ENCODE measurements around the gene FBXO9. TPM values are rescaled to one million over a fixed set of nuclear protein-coding genes. Genes with fewer than 3 reads are reported as not detected.

FBXO9 gene
- total and polyA plus RNA-seq, 2 of the 8 experiments (the other 6 are each of a cell fraction or from before 2014, with no cell fraction given) = 41.3 to 50.9 TPM

DNA sequence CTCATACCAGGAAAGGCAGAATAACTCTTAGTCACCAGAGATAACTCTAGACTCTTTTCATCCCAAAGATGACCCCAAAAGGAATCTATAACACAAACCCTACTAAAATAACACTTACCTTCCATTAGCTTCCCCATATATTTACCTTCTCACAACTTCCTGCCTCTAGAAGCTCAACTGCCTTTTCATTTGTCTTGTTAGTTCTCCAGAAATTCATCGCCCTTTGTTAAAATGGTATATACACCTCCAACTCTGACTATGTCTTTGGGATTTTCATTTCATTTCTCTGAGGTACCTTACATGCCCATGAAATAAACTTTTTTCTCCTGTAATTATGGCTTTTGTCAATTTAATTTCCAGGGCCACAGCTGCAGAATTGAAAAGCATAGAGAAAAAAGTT is 49.9 kb downstream of the FBXO9 start:
- ChIA-PET CTCF (ENCODE audit: partially characterized antibody) (interaction anchor here (0.6 to 2.4 kb wide), 2 partner anchors 377 to 379 kb away, joined by 3 to 6 read pairs; no protein-coding TSS in a partner anchor), POLR2A (ENCODE audit: partially characterized antibody) (no interaction called here)
- Histone ChIP-seq H3K27me3 (replicated peaks in 1 of 4; ENCODE audit: control insufficient read depth in 3 of 4, extremely low read depth in 1 of 4, insufficient read depth in 3 of 4, low read length in 3 of 4) (no peaks in the 10 kb centered on the region), H3K23me2 (ENCODE audit: low read depth, low read length) (no peaks in the 10 kb centered on the region), H3K4me1 (replicated peaks in 1 of 4; ENCODE audit: control insufficient read depth in 3 of 4, insufficient read depth in 4 of 4, low read length in 3 of 4) (peaks cover 2 to 11% (median 7%) of the 10 kb centered on the region in 4 experiments; a peak in 6 of 7 replicates), H4K20me1 (replicated peaks in 1 of 2; ENCODE audit: control insufficient read depth in 1 of 2, insufficient read depth in 2 of 2, low read length in 2 of 2) (no peaks in the 10 kb centered on the region), H2BK15ac (ENCODE audit: low read length) (no peak overlapping the region), H2AK5ac (ENCODE audit: low read depth, low read length) (no peak overlapping the region), H3K4ac (replicated peaks; ENCODE audit: insufficient read length, low read depth, low read length) (no peak overlapping the region), H3K4me3 (ENCODE audit: extremely low read depth in 1 of 4, insufficient read depth in 2 of 4, low read depth in 3 of 4, low read length in 4 of 4) (no peak overlapping the region), H2BK20ac (ENCODE audit: low read length) (no peak overlapping the region), H3K18ac (ENCODE audit: extremely low read depth, low read length) (no peak overlapping the region), H3K36me3 (ENCODE audit: control insufficient read depth in 2 of 4, insufficient read depth in 4 of 4, low read length in 3 of 4) (no peaks in the 10 kb centered on the region; a peak in 1 of 8 replicates), H3K9ac (replicated peaks in 1 of 4; ENCODE audit: extremely low read depth in 1 of 4, low read depth in 3 of 4, low read length in 3 of 4) (no peak overlapping the region), H3K79me2 (ENCODE audit: control insufficient read depth in 1 of 2, insufficient read depth in 2 of 2, low read length in 2 of 2) (no peaks in the 10 kb centered on the region), H4K8ac (ENCODE audit: extremely low read depth, insufficient read depth, low read length) (no peak overlapping the region), H2AFZ (ENCODE audit: low read length) (no peak overlapping the region), H2BK5ac (ENCODE audit: low read depth, low read length) (no peak overlapping the region), H3K23ac (ENCODE audit: insufficient read length) (no peak overlapping the region), H3K9me3 (ENCODE audit: insufficient read depth in 2 of 2, low read depth in 1 of 2, low read length in 1 of 2) (no peaks in the 10 kb centered on the region), H4K91ac (replicated peaks; ENCODE audit: insufficient read length, low read length) (no peak overlapping the region), H3K14ac (ENCODE audit: insufficient read length) (no peak overlapping the region), H3K27ac (ENCODE audit: low read depth, low read length) (no peak overlapping the region), H2BK120ac (replicated peaks; ENCODE audit: low read depth, low read length) (no peak overlapping the region), H3K56ac (replicated peaks; ENCODE audit: insufficient read length, low read depth, low read length) (no peak overlapping the region), H3K4me2 (ENCODE audit: insufficient read depth in 1 of 2, low read depth in 2 of 2, low read length in 2 of 2) (no peak overlapping the region), H3K79me1 (ENCODE audit: low read depth, low read length) (no peaks in the 10 kb centered on the region), H2BK12ac (ENCODE audit: low read depth, low read length) (no peak overlapping the region), H4K5ac (ENCODE audit: insufficient read length, low read depth, low read length) (no peak overlapping the region)
- WGBS, 2 experiments (ENCODE audit: extremely low coverage in 1 of 2, insufficient coverage in 1 of 2, insufficient read length in 1 of 2, insufficient replicate concordance in 2 of 2, low coverage in 1 of 2, low lambda C conversion rate in 2 of 2, missing lambda C conversion rate in 1 of 2) = 90% methylated on average over 1 of the region's 1 CpG; no CpG with 5 or more reads in 1 of the 2 experiments
- FAIRE-seq (no peak), DNase-seq (ENCODE audit: low read depth in 1 of 2, low spot score in 2 of 2) (no peak)
- TF ChIP-seq SP4 (IDR thresholded peaks at IDR 0.05; ENCODE audit: low read length) (no peak), CEBPB (IDR thresholded peaks at IDR 0.05; ENCODE audit: low read depth, low read length) (no peak), SUZ12 (IDR thresholded peaks at IDR 0.05; ENCODE audit: low read length) (no peak), CTBP2 (IDR thresholded peaks at IDR 0.05; ENCODE audit: borderline replicate concordance, insufficient read depth, insufficient read length, low read length) (no peak), RFX5 (IDR thresholded peaks at IDR 0.05; ENCODE audit: borderline replicate concordance, low read depth, low read length) (no peak), POLR2A (IDR thresholded peaks at IDR 0.05; ENCODE audit: control extremely low read depth in 1 of 2, low read depth in 2 of 2, low read length in 2 of 2) (no peak), SP2 (IDR thresholded peaks at IDR 0.05; ENCODE audit: low read length) (no peak), BACH1 (IDR thresholded peaks at IDR 0.05; ENCODE audit: low read length) (no peak), SRF (IDR thresholded peaks at IDR 0.05; ENCODE audit: low read depth, low read length) (no peak)
- TF ChIP-seq, protein P1, sequence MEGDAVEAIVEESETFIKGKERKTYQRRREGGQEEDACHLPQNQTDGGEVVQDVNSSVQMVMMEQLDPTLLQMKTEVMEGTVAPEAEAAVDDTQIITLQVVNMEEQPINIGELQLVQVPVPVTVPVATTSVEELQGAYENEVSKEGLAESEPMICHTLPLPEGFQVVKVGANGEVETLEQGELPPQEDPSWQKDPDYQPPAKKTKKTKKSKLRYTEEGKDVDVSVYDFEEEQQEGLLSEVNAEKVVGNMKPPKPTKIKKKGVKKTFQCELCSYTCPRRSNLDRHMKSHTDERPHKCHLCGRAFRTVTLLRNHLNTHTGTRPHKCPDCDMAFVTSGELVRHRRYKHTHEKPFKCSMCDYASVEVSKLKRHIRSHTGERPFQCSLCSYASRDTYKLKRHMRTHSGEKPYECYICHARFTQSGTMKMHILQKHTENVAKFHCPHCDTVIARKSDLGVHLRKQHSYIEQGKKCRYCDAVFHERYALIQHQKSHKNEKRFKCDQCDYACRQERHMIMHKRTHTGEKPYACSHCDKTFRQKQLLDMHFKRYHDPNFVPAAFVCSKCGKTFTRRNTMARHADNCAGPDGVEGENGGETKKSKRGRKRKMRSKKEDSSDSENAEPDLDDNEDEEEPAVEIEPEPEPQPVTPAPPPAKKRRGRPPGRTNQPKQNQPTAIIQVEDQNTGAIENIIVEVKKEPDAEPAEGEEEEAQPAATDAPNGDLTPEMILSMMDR (IDR thresholded peaks at IDR 0.05; ENCODE audit: control extremely low read depth in 1 of 3, insufficient read depth in 1 of 3, low read depth in 1 of 3, low read length in 3 of 3) = no peak
- TF ChIP-seq, protein P2, sequence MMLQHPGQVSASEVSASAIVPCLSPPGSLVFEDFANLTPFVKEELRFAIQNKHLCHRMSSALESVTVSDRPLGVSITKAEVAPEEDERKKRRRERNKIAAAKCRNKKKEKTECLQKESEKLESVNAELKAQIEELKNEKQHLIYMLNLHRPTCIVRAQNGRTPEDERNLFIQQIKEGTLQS (IDR thresholded peaks at IDR 0.05; ENCODE audit: insufficient read depth, low read depth, low read length) = no peak
- TF ChIP-seq, protein P3, sequence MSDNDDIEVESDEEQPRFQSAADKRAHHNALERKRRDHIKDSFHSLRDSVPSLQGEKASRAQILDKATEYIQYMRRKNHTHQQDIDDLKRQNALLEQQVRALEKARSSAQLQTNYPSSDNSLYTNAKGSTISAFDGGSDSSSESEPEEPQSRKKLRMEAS (IDR thresholded peaks at IDR 0.05) = no peak
